ENCODE data around the gene LEP. TPM values are rescaled to one million over a fixed set of nuclear protein-coding genes. Genes with fewer than 3 reads are reported as not detected.

Gene LEP
- total RNA-seq, 2 donors from 2014 or later, result not detected

DNA sequence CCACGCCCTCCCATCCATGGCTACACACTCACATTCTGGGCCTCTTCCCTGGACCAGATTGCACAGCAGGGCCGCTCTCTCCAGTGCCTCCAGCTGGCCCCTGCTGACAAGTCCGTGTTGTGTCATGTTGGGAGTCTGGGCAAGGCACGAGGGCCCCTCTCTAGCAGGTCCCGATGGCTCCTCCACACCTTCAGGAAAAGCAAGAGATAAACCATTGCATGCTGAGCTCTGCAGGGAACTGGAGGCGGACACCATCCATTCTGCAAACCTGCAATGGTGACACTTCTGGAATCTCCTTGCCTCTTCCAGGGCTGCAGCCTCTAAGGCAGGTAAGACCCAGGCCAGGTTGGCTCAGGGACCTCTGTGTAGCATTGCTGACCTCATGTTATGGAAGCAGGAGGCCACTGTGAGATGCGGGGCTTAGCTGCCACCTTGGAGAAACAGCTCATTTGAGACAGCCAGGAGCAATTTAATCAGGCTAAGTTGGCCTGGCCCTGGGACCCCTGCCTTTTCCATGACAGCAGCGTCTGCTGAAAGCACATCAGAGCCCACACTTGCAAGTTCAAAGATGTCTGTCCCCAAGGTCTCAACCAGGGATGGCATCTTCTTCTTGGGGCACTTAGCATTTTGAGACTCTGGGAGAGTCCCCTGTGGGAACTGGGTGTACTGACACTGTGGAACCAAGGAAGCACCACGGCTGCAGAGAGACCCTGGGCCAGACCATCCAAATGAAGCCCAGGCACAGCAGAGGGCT lies 34.2 kb upstream of the LEP start:
- intact Hi-C loops (cut with DNase I), result loop anchor here (5.0 to 10.0 kb wide), 2 partner anchors 70 to 172 kb away; partner anchors contain the start of gene LRRC4
- no peaks in the 10 kb centered on the region for H3K4me1 ChIP-seq (replicated peaks)
- H3K27me3 ChIP-seq (replicated peaks; ENCODE audit: insufficient read depth), result peaks cover 11% of the 10 kb centered on the region
- TF ChIP-seq, protein P1, sequence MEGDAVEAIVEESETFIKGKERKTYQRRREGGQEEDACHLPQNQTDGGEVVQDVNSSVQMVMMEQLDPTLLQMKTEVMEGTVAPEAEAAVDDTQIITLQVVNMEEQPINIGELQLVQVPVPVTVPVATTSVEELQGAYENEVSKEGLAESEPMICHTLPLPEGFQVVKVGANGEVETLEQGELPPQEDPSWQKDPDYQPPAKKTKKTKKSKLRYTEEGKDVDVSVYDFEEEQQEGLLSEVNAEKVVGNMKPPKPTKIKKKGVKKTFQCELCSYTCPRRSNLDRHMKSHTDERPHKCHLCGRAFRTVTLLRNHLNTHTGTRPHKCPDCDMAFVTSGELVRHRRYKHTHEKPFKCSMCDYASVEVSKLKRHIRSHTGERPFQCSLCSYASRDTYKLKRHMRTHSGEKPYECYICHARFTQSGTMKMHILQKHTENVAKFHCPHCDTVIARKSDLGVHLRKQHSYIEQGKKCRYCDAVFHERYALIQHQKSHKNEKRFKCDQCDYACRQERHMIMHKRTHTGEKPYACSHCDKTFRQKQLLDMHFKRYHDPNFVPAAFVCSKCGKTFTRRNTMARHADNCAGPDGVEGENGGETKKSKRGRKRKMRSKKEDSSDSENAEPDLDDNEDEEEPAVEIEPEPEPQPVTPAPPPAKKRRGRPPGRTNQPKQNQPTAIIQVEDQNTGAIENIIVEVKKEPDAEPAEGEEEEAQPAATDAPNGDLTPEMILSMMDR (IDR thresholded peaks at IDR 0.05), result no peak
- TF ChIP-seq POLR2A (IDR thresholded peaks at IDR 0.05), result no peak
- TF ChIP-seq POLR2AphosphoS5 (IDR thresholded peaks at IDR 0.05), result no peak
- no peak overlapping the region for H3K27ac ChIP-seq
- H3K9me3 ChIP-seq, result no peaks in the 10 kb centered on the region
- 77% methylated on average over 9 of the region's 9 CpGs for whole genome bisulfite sequencing
- DNase-seq (ENCODE audit: low spot score), result no peak
- no peak overlapping the region for H3K4me3 ChIP-seq
- no peaks in the 10 kb centered on the region for H3K36me3 ChIP-seq

DNA sequence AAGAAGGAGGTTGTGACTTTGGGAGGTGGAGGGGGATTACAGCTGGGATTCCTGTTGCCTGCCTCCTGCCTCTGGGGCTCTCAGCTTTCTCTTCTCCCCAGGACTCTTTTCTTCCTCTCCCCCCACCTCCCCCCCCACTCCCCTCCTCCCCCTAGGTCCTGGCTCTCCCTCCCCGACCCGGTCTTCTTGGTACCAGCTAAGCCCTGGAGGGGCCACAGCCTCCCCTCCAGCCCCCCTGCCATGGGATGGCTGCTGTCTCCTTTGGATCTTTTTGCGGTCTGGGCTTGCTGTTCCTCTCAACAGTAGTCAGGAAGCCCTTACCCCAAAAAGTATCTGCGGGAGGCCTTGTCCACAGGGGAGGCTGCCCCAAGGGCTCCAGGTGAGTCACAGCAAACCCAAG lies 33.5 kb upstream of the LEP start:
- no peak for TF ChIP-seq POLR2AphosphoS5 (IDR thresholded peaks at IDR 0.05)
- TF ChIP-seq POLR2A (IDR thresholded peaks at IDR 0.05), result no peak
- TF ChIP-seq, protein P1 (IDR thresholded peaks at IDR 0.05), result no peak
- peaks cover 11% of the 10 kb centered on the region for H3K27me3 ChIP-seq (replicated peaks; ENCODE audit: insufficient read depth)
- H3K36me3 ChIP-seq, result no peaks in the 10 kb centered on the region
- intact Hi-C loops (cut with DNase I), result loop anchor here (5.0 to 10.0 kb wide), 2 partner anchors 70 to 173 kb away; partner anchors contain the start of gene LRRC4
- no peak overlapping the region for H3K27ac ChIP-seq
- H3K9me3 ChIP-seq, result no peaks in the 10 kb centered on the region
- H3K4me1 ChIP-seq (replicated peaks), result no peaks in the 10 kb centered on the region
- no peak overlapping the region for H3K4me3 ChIP-seq
- DNase-seq (ENCODE audit: low spot score), result no peak
- WGBS, result 63% methylated on average over 4 of the region's 4 CpGs

DNA sequence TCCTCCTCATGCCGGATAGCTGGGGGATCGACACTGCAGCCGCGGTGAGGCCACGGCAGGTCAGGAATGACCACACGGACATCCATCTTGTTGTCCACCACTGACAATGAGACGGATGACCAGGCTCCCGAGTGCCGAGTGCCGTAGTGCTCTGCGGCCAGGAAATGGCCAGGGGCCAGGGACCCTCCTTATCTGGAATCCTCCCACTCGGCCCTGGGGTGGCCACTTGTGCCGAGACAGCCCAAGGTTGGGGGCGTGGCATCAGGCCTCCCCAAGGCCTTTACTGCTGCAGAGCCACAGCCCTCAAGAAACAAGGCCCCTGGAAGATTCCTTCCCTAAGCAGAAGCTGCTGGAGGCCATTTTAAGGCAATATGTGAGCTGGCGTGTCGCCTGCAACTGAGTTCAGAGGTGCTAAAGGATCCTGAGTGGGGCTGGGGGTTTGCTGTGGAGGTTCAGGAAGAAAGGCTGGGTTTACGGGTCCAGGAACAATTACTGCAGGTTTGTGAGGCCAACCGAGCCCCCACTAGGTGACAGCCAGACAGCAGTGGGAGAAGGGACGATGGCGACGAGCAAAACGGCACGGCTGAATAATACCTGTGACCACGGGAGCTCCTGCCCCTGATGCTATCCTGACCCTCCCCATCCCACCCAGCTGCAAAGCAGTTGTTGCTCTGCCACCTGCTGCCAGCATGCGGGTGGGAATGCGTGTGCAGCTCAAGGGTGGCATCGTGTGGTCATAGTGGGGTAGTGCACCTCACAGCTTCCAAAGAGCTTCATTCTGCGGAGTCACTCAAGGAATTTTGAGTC lies 31.6 kb upstream of the LEP start:
- H3K27me3 ChIP-seq (replicated peaks; ENCODE audit: insufficient read depth), result no peaks in the 10 kb centered on the region
- 42% methylated on average over 28 of the region's 28 CpGs for WGBS
- intact Hi-C loops (cut with DNase I), result loop anchor here (2.0 to 10.0 kb wide), 3 partner anchors 72 to 501 kb away; partner anchors contain the start of gene LRRC4

DNA sequence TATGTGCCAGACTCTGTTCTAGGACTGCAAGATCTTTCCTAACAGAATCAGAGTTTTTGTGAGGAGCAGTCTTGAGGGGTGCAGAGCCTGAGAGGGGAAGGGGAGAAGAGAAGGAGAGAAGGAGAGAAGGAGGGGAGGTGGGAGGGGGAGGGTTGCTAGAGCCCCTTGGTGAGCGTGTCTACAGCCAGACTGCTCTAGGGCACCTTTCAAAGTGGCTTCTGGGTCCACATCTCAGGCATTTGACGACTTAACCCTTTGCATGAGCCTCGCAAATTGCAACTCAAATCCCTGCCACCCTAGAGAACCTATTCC lies 31.1 kb upstream of the LEP start:
- Histone ChIP-seq H3K27ac (no peak overlapping the region), H3K36me3 (no peaks in the 10 kb centered on the region), H3K27me3 (replicated peaks; ENCODE audit: insufficient read depth) (no peaks in the 10 kb centered on the region), H3K9me3 (no peaks in the 10 kb centered on the region), H3K4me1 (replicated peaks) (no peaks in the 10 kb centered on the region), H3K4me3 (no peak overlapping the region)
- intact Hi-C loops (cut with DNase I), result loop anchor here (2.0 kb wide), 1 partner anchor 501 kb away; no protein-coding TSS in a partner anchor
- no peak for DNase-seq (ENCODE audit: low spot score)
- WGBS, result 42% methylated on average over 3 of the region's 3 CpGs
- TF ChIP-seq POLR2A (IDR thresholded peaks at IDR 0.05) (no peak), POLR2AphosphoS5 (IDR thresholded peaks at IDR 0.05) (no peak)
- TF ChIP-seq, protein P1 (IDR thresholded peaks at IDR 0.05), result no peak

More for the DNA sequence above, 31.6 kb upstream of the LEP start:
- DNase-seq (ENCODE audit: low spot score), result peak; percentile 47
- Histone ChIP-seq H3K36me3 (no peaks in the 10 kb centered on the region), H3K9me3 (no peaks in the 10 kb centered on the region), H3K4me1 (replicated peaks) (no peaks in the 10 kb centered on the region), H3K27ac (no peak overlapping the region), H3K4me3 (no peak overlapping the region)
- peak; percentile 47 for TF ChIP-seq POLR2AphosphoS5 (IDR thresholded peaks at IDR 0.05)
- no peak for TF ChIP-seq POLR2A (IDR thresholded peaks at IDR 0.05)
- TF ChIP-seq, protein P1 (IDR thresholded peaks at IDR 0.05), result peak; percentile 96 to 98 (median 97)
